Activated T-cell treated with anti-CD3 and anti-CD28 coated beads, Interleukin-2, amount 50 U/mL, for 72 hours (primary cell): ENCODE data around the gene DONSON. TPM values are rescaled to one million over a fixed set of nuclear protein-coding genes. Genes with fewer than 3 reads are reported as not detected.

Experiments
- ATAC-seq, 2 donors: fragments of 150-1000 bp; cut with Tn5 transposase; replicated peaks in 1 of 2; 2 replicates each; pipeline ENCODE4 v1.10.0; 2021; ENCODE audit warnings: moderate library complexity in 2 of 2, mild to moderate bottlenecking in 1 of 2
- DNase-seq, 2 donors: peaks; one replicate each; pipeline ENCODE4 v3.0.0; 2021 to 2022; ENCODE audit warnings: mixed read lengths in 1 of 2
- H3K27ac Mint-ChIP-seq: one replicate; pipeline ENCODE4 v1.8.0; 2022; ENCODE audit warnings: mild to moderate bottlenecking, moderate library complexity, mixed read lengths
- H3K27me3 Mint-ChIP-seq: one replicate; pipeline ENCODE4 v1.8.0; 2022; ENCODE audit warnings: low read depth, mixed read lengths
- H3K36me3 Mint-ChIP-seq, 2 donors: one replicate each; pipeline ENCODE4 v1.8.0; 2022; ENCODE audit warnings: mixed read lengths in 2 of 2, mild to moderate bottlenecking in 1 of 2; ENCODE audit not compliant: insufficient read depth in 2 of 2
- H3K4me1 Mint-ChIP-seq: one replicate; pipeline ENCODE4 v1.8.0; 2022; ENCODE audit warnings: low read depth, mixed read lengths
- H3K4me3 Mint-ChIP-seq, 2 donors: one replicate each; pipeline ENCODE4 v1.8.0; 2022; ENCODE audit warnings: mild to moderate bottlenecking in 2 of 2, mixed read lengths in 2 of 2, moderate library complexity in 2 of 2
- H3K9me3 Mint-ChIP-seq, 2 donors: one replicate each; pipeline ENCODE4 v1.8.0; 2022; ENCODE audit warnings: mixed read lengths in 2 of 2
- total RNA-seq, 2 donors: library from RNA; stranded (reverse); gene quantifications; one replicate each; pipeline ENCODE4 v1.2.3, GENCODE V29; 2022

DONSON gene
- total RNA-seq, 2 donors from 2014 or later, result 39.7 to 46.5 TPM

- Mint-ChIP-seq H3K4me1 (peaks cover 52% of the 10 kb centered on the region), H3K4me3 (no peak overlapping the region), H3K27ac (peak overlapping the region; percentile 70), H3K27me3 (no peaks in the 10 kb centered on the region), H3K9me3 (peaks cover 0 to 4% of the 10 kb centered on the region in 2 donors), H3K36me3 (peaks cover 29 to 67% of the 10 kb centered on the region in 2 donors)
- ATAC-seq (no peak), DNase-seq (no peak)
Measured at GRCh38 chr21:33558777-33559421, 29.6 kb downstream of the DONSON start.

- peaks cover 66% of the 10 kb centered on the region for H3K4me1 Mint-ChIP-seq
- no peak for ATAC-seq
- peaks cover 33 to 76% of the 10 kb centered on the region in 2 donors for H3K36me3 Mint-ChIP-seq
- no peaks in the 10 kb centered on the region for H3K27me3 Mint-ChIP-seq
- H3K27ac Mint-ChIP-seq, result peak overlapping the region; percentile 83
- peaks cover 0 to 4% of the 10 kb centered on the region in 2 donors for H3K9me3 Mint-ChIP-seq
- no peak overlapping the region for H3K4me3 Mint-ChIP-seq
- no peak for DNase-seq
Measured at GRCh38 chr21:33557447-33557846, 31.0 kb downstream of the DONSON start.

- Mint-ChIP-seq H3K27ac (peak overlapping the region; percentile 86), H3K4me1 (peaks cover 56% of the 10 kb centered on the region), H3K4me3 (peak overlapping the region in 1 of 2 donors; percentile 46), H3K9me3 (peaks cover 0 to 4% of the 10 kb centered on the region in 2 donors), H3K36me3 (peaks cover 34 to 76% of the 10 kb centered on the region in 2 donors), H3K27me3 (no peaks in the 10 kb centered on the region)
- DNase-seq (no peak), ATAC-seq (no peak)
Measured at GRCh38 chr21:33554982-33555344, 33.5 kb downstream of the DONSON start.

GRCh38 chr21:33554236-33554981 is 34.1 kb downstream of the DONSON start:
- H3K4me3 Mint-ChIP-seq, result peak overlapping the region; percentile 46 to 48
- H3K27me3 Mint-ChIP-seq, result no peaks in the 10 kb centered on the region
- peak overlapping the region; percentile 34 for H3K27ac Mint-ChIP-seq
- peaks cover 0 to 4% of the 10 kb centered on the region in 2 donors for H3K9me3 Mint-ChIP-seq
- peaks cover 40 to 75% of the 10 kb centered on the region in 2 donors for H3K36me3 Mint-ChIP-seq
- H3K4me1 Mint-ChIP-seq, result peaks cover 56% of the 10 kb centered on the region
- DNase-seq, result no peak
- no peak for ATAC-seq

- no peaks in the 10 kb centered on the region for H3K27me3 Mint-ChIP-seq
- peaks cover 0 to 4% of the 10 kb centered on the region in 2 donors for H3K9me3 Mint-ChIP-seq
- peaks cover 36 to 73% of the 10 kb centered on the region in 2 donors for H3K36me3 Mint-ChIP-seq
- no peak for DNase-seq
- peak in 1 of 2 donors; percentile 10 for ATAC-seq
- H3K4me3 Mint-ChIP-seq, result no peak overlapping the region
- H3K4me1 Mint-ChIP-seq, result peaks cover 62% of the 10 kb centered on the region
- H3K27ac Mint-ChIP-seq, result no peak overlapping the region
Measured at GRCh38 chr21:33552999-33553598, 35.4 kb downstream of the DONSON start.

- no peak for DNase-seq
- H3K4me1 Mint-ChIP-seq, result peaks cover 57% of the 10 kb centered on the region
Measured at GRCh38 chr21:33552093-33552998, 36.1 kb downstream of the DONSON start.

GRCh38 chr21:33551664-33552063 is 36.8 kb downstream of the DONSON start:
- Mint-ChIP-seq H3K36me3 (peaks cover 29 to 72% of the 10 kb centered on the region in 2 donors), H3K4me1 (peaks cover 58% of the 10 kb centered on the region), H3K27ac (no peak overlapping the region), H3K9me3 (peaks cover 0 to 4% of the 10 kb centered on the region in 2 donors), H3K27me3 (no peaks in the 10 kb centered on the region), H3K4me3 (no peak overlapping the region)
- no peak for DNase-seq
- no peak for ATAC-seq

More at GRCh38 chr21:33552093-33552998, 36.1 kb downstream of the DONSON start:
- Mint-ChIP-seq H3K9me3 (peaks cover 0 to 4% of the 10 kb centered on the region in 2 donors), H3K36me3 (peaks cover 33 to 71% of the 10 kb centered on the region in 2 donors), H3K4me3 (no peak overlapping the region), H3K27me3 (no peaks in the 10 kb centered on the region), H3K27ac (no peak overlapping the region)
- peak; percentile 19 to 27 for ATAC-seq

GRCh38 chr21:33550772-33551660 is 37.5 kb downstream of the DONSON start:
- no peak overlapping the region for H3K27ac Mint-ChIP-seq
- no peak overlapping the region for H3K4me3 Mint-ChIP-seq
- H3K4me1 Mint-ChIP-seq, result peaks cover 55% of the 10 kb centered on the region
- ATAC-seq (no peak), DNase-seq (no peak)
- H3K9me3 Mint-ChIP-seq, result peaks cover 0 to 2% of the 10 kb centered on the region in 2 donors
- no peaks in the 10 kb centered on the region for H3K27me3 Mint-ChIP-seq
- peaks cover 25 to 68% of the 10 kb centered on the region in 2 donors for H3K36me3 Mint-ChIP-seq

GRCh38 chr21:33549848-33550771 is 38.4 kb downstream of the DONSON start:
- no peaks in the 10 kb centered on the region for H3K9me3 Mint-ChIP-seq
- peak in 1 of 2 donors; percentile 13 for ATAC-seq
- no peak overlapping the region for H3K27ac Mint-ChIP-seq
- no peak for DNase-seq
- H3K27me3 Mint-ChIP-seq, result no peaks in the 10 kb centered on the region
- H3K4me3 Mint-ChIP-seq, result no peak overlapping the region
- peaks cover 53% of the 10 kb centered on the region for H3K4me1 Mint-ChIP-seq
- peaks cover 22 to 60% of the 10 kb centered on the region in 2 donors for H3K36me3 Mint-ChIP-seq

GRCh38 chr21:33546086-33546485 is 42.4 kb downstream of the DONSON start:
- Mint-ChIP-seq H3K9me3 (no peaks in the 10 kb centered on the region), H3K27ac (peak overlapping the region; percentile 86), H3K36me3 (peaks cover 17 to 56% of the 10 kb centered on the region in 2 donors), H3K4me3 (peak overlapping the region; percentile 62 to 96), H3K4me1 (peaks cover 38% of the 10 kb centered on the region), H3K27me3 (no peaks in the 10 kb centered on the region)
- ATAC-seq (no peak), DNase-seq (no peak)
